Astrocyte of the hippocampus (primary cell): Measurements from ENCODE around the gene CNN2.

Source experiments
- DNase-seq: peaks from one replicate; pipeline ENCODE4 v3.0.0; 2011; ENCODE audit warnings: low read depth, low spot score

Gene CNN2

GRCh38 chr19:1065606-1066109 lies 39.2 kb downstream of the CNN2 start:
- no peak for DNase-seq

GRCh38 chr19:1066251-1066747 lies 39.9 kb downstream of the CNN2 start:
- no peak for DNase-seq

- no peak for DNase-seq
Measured at GRCh38 chr19:1066748-1067340, 40.4 kb downstream of the CNN2 start, which contains the start of gene ARHGAP45. ARHGAP45 (plus strand) TSS chr19:1067167; CDS start chr19:1067406, 239 bp downstream.

GRCh38 chr19:1067341-1067957 lies 41.0 kb downstream of the CNN2 start:
- no peak for DNase-seq

GRCh38 chr19:1068009-1069001 lies 41.9 kb downstream of the CNN2 start:
- no peak for DNase-seq

- no peak for DNase-seq
Measured at GRCh38 chr19:1069009-1069779, 42.8 kb downstream of the CNN2 start.

- DNase-seq = no peak
Measured at GRCh38 chr19:1070576-1070930, 44.1 kb downstream of the CNN2 start.

GRCh38 chr19:1070931-1071791 lies 44.8 kb downstream of the CNN2 start:
- DNase-seq = no peak

- DNase-seq = no peak
Measured at GRCh38 chr19:1072371-1073015, 46.1 kb downstream of the CNN2 start.

GRCh38 chr19:1073063-1073955 lies 46.9 kb downstream of the CNN2 start:
- no peak for DNase-seq

- DNase-seq = no peak
Measured at GRCh38 chr19:1073956-1074517, 47.6 kb downstream of the CNN2 start.

- peak; percentile 46 for DNase-seq
Measured at GRCh38 chr19:1074544-1075283, 48.3 kb downstream of the CNN2 start.

GRCh38 chr19:1076046-1076386 lies 49.6 kb downstream of the CNN2 start:
- no peak for DNase-seq

- DNase-seq = no peak
Measured at GRCh38 chr19:1076951-1077350, 50.5 kb downstream of the CNN2 start.

GRCh38 chr19:1079566-1080111 lies 53.2 kb downstream of the CNN2 start:
- no peak for DNase-seq

GRCh38 chr19:1080360-1081161 lies 54.2 kb downstream of the CNN2 start:
- no peak for DNase-seq
